DND-41 (cell line): ENCODE results near the gene LRRC25.

ENCODE experiments used
- ATAC-seq: fragments of 200-7000 bp; cut with Tn5 transposase; 3 replicates; pipeline ENCODE4 v1.9.1; 2021; ENCODE audit warnings: low read depth; ENCODE audit not compliant: insufficient read depth
- DNase-seq: peaks from one replicate; pipeline ENCODE4 v3.0.0-alpha.2; 2020
- H2AFZ ChIP-seq: 2 replicates; pipeline ENCODE4 v1.6.0; 2012; ENCODE audit warnings: low read depth, low read length
- H3K27ac ChIP-seq: 2 replicates; pipeline ENCODE4 v1.5.1; 2012; ENCODE audit warnings: low read length, inconsistent platforms
- H3K27me3 ChIP-seq: fragments of 200-600 bp; sonication (generic); 2 replicates; pipeline ENCODE4 v1.6.0; 2012; ENCODE audit warnings: low read length, mild to moderate bottlenecking, inconsistent platforms; ENCODE audit not compliant: insufficient read depth, poor library complexity
- H3K36me3 ChIP-seq: 2 replicates; pipeline ENCODE4 v1.5.1; 2012; ENCODE audit warnings: low read length, inconsistent platforms; ENCODE audit not compliant: insufficient read depth
- H3K4me1 ChIP-seq: 2 replicates; pipeline ENCODE4 v1.5.1; 2012; ENCODE audit warnings: mild to moderate bottlenecking, low read length; ENCODE audit not compliant: insufficient read depth
- H3K4me2 ChIP-seq: 2 replicates; pipeline ENCODE4 v1.6.0; 2012; ENCODE audit warnings: mild to moderate bottlenecking, moderate library complexity, low read length, inconsistent platforms; ENCODE audit not compliant: insufficient read depth
- H3K4me3 ChIP-seq, 2 experiments: fragments of 200-600 bp in 1 of 2; shearing (Covaris generic) in 1 of 2; 2 replicates each; pipeline ENCODE4 v1.5.1; 2012 to 2016; ENCODE audit warnings: inconsistent platforms in 2 of 2, low read length in 2 of 2, mild to moderate bottlenecking in 2 of 2, low read depth in 1 of 2, moderate library complexity in 1 of 2
- H3K79me2 ChIP-seq: 2 replicates; pipeline ENCODE4 v1.6.0; 2012; ENCODE audit warnings: low read length, inconsistent platforms; ENCODE audit not compliant: insufficient read depth
- H3K9ac ChIP-seq: 2 replicates; pipeline ENCODE4 v1.6.0; 2012; ENCODE audit warnings: low read depth, mild to moderate bottlenecking, inconsistent platforms, low read length, moderate library complexity
- H3K9me3 ChIP-seq: 2 replicates; pipeline ENCODE4 v1.5.1; 2012; ENCODE audit warnings: low read length, moderate library complexity, mild to moderate bottlenecking, inconsistent platforms; ENCODE audit not compliant: insufficient read depth, severe bottlenecking
- H4K20me1 ChIP-seq: 2 replicates; pipeline ENCODE4 v1.6.0; 2012; ENCODE audit warnings: low read length; ENCODE audit not compliant: insufficient read depth
- EZH2 ChIP-seq: IDR thresholded peaks from 3 replicates; pipeline ENCODE4 v1.6.1; 2012; ENCODE audit warnings: borderline replicate concordance, low read depth, mild to moderate bottlenecking, moderate library complexity, low read length, inconsistent platforms; ENCODE audit not compliant: severe bottlenecking
- TF ChIP-seq, protein P1 (sequence below): IDR thresholded peaks from 2 replicates; pipeline ENCODE4 v1.5.1; 2012; ENCODE audit warnings: borderline replicate concordance, low read length, moderate library complexity, mild to moderate bottlenecking; ENCODE audit not compliant: poor library complexity, severe bottlenecking; ENCODE audit errors: extremely low read depth

LRRC25 gene

DNA sequence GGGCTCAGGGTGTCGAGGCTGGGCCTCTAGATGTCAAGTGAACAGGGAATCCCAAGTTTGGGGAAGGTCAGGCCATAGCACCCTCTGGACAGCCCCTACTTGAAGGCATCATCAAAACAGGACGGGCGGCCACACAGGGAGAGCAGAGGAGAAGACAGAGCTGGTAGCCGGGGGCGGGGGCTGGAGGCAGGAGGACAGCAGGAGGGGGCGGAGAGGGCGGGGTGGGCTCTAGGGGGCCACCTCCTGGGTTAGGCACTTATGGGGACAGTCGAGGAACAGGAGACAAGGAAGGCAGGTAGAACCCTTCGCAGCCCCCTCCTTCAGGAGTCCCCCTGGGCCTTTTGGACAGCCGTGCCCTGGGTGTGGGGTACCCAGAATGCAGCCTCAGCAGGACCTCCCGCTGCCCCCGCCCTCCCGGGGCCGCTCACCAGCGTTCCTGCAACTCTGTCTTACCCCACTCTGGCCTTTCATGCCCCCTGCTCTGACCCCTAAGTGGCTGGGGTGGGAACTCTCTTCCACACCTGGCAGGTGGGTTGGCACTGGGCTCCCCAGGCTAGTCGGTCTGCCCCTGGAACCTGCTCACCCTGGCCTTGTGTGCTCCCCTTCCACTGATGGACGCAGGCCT is 27.6 kb upstream of the LRRC25 start:
- H3K4me1 ChIP-seq = peaks cover 46% of the 10 kb centered on the region
- peaks cover 91% of the 10 kb centered on the region for H4K20me1 ChIP-seq
- H3K79me2 ChIP-seq = peaks cover 67% of the 10 kb centered on the region
- no peak for DNase-seq
- peaks cover 7% of the 10 kb centered on the region; the same call in 1 of the 2 replicates for H3K36me3 ChIP-seq
- H3K4me3 ChIP-seq = no peak overlapping the region
- no peak overlapping the region for H2AFZ ChIP-seq
- no peaks in the 10 kb centered on the region for H3K27me3 ChIP-seq
- no peak overlapping the region for H3K9ac ChIP-seq
- no peak overlapping the region for H3K4me2 ChIP-seq
- no peak for ATAC-seq
- no peak for TF ChIP-seq EZH2
- TF ChIP-seq, protein P1, sequence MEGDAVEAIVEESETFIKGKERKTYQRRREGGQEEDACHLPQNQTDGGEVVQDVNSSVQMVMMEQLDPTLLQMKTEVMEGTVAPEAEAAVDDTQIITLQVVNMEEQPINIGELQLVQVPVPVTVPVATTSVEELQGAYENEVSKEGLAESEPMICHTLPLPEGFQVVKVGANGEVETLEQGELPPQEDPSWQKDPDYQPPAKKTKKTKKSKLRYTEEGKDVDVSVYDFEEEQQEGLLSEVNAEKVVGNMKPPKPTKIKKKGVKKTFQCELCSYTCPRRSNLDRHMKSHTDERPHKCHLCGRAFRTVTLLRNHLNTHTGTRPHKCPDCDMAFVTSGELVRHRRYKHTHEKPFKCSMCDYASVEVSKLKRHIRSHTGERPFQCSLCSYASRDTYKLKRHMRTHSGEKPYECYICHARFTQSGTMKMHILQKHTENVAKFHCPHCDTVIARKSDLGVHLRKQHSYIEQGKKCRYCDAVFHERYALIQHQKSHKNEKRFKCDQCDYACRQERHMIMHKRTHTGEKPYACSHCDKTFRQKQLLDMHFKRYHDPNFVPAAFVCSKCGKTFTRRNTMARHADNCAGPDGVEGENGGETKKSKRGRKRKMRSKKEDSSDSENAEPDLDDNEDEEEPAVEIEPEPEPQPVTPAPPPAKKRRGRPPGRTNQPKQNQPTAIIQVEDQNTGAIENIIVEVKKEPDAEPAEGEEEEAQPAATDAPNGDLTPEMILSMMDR = no peak
- no peaks in the 10 kb centered on the region for H3K9me3 ChIP-seq
- no peak overlapping the region for H3K27ac ChIP-seq

DNA sequence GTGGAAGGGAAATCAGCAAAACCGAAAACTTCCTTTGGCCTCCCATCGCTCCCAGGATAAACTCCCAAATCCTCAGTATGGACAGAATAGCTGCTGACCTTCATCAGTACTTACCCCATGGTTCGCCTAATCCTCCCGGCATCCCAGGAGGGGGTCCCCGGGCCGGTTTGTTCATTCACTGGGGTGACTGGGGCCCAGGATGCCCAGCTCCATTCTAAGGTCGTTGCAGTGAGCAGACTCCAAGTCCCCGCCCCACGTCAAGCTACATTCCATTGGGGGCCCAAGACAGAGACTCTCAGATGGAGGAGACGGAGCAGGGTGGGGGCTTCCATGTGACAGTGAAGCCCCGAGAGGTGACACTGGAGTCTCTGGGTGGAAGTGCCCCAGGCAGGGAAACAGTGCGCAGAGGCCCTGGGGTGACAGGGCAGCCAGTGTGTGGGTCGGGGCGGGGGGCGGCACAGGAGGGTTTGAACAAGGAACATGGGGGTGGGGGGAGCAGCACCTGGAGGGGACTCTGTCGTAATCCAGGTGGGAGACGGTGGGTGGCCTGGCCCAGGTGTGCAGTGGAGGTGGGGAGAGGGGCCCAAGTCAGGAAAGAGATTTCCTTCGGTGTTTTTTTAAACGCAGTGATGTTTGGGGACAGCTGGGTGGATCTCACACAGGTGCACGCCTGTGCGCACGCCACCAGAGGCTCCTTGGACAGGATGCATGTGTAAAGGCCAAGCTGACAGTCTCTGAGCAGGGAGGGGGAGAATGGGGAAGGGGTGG is 26.9 kb upstream of the LRRC25 start:
- peaks cover 69% of the 10 kb centered on the region for H3K79me2 ChIP-seq
- H3K9me3 ChIP-seq = no peaks in the 10 kb centered on the region
- H3K4me2 ChIP-seq = no peak overlapping the region
- H3K9ac ChIP-seq = no peak overlapping the region
- no peak for TF ChIP-seq EZH2
- TF ChIP-seq, protein P1 = no peak
- no peak overlapping the region for H3K27ac ChIP-seq
- no peak overlapping the region for H3K4me3 ChIP-seq
- DNase-seq (no peak), ATAC-seq (no peak)
- H2AFZ ChIP-seq = no peak overlapping the region
- peaks cover 43% of the 10 kb centered on the region for H3K4me1 ChIP-seq
- peaks cover 86% of the 10 kb centered on the region for H4K20me1 ChIP-seq
- H3K27me3 ChIP-seq = no peaks in the 10 kb centered on the region
- peaks cover 7% of the 10 kb centered on the region; the same call in 1 of the 2 replicates for H3K36me3 ChIP-seq

DNA sequence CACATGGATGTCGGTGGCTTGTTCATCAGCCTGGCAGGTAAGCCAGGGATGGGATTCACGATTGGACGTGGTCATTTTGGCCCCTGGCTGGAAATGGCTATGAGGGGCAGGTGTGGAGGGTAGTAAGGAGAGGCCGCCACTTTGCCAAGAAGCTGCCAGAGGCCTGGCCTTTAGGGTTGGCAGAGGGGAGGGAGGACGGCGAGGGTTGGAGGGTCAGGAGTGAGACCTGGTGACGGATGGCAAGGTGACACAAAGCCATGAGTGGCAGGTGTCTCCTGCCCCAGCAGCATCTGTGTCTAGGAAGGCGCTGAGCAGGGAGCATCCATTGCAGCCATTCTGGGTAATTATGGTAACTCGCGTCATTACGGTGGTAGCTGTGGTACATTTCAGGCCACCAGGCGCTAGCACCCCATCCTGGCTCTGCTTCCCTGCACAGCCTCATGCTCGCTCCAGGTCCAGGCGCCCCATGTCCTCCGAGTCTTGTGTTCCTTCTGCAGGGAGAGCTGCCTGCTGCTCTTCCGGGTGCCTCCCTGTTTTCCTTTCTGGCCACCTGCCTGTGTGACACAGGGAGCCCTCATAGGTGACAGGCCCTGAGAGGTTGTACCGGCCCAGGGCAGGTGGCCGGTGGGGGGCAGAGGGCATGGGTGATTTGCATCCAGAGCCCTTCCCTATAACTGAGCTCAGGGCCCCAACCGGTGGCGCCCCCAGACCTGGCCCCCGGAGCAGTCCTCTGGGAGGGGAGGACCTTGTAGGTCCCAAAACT is 26.0 kb upstream of the LRRC25 start:
- H3K4me1 ChIP-seq = peaks cover 41% of the 10 kb centered on the region
- H3K79me2 ChIP-seq = peaks cover 71% of the 10 kb centered on the region
- H3K27ac ChIP-seq = no peak overlapping the region
- H3K9me3 ChIP-seq = no peaks in the 10 kb centered on the region
- H3K27me3 ChIP-seq = no peaks in the 10 kb centered on the region
- H3K4me3 ChIP-seq = no peak overlapping the region
- peaks cover 84% of the 10 kb centered on the region for H4K20me1 ChIP-seq
- no peak overlapping the region for H2AFZ ChIP-seq
- H3K4me2 ChIP-seq = no peak overlapping the region
- DNase-seq (no peak), ATAC-seq (no peak)
- TF ChIP-seq, protein P1 = no peak
- no peak for TF ChIP-seq EZH2
- peaks cover 7% of the 10 kb centered on the region; the same call in 1 of the 2 replicates for H3K36me3 ChIP-seq
- H3K9ac ChIP-seq = no peak overlapping the region
